Large intestine (tissue), 3 donors: ENCODE results near the gene DHPS. TPM values are rescaled to one million over a fixed set of nuclear protein-coding genes. Genes with fewer than 3 reads are reported as not detected.
"Not testable (repeated sequence)": the region's sequence is repeated elsewhere in the genome, so short reads cannot be mapped to it uniquely, and the experiment has no call there.

Source experiments
- DNase-seq, 2 donors: peaks; one replicate each; pipeline versions ENCODE4 v3.0.0 to v3.0.0-alpha.2; 2013
- H3K27ac ChIP-seq: one replicate; pipeline ENCODE4 v1.5.1; 2013; ENCODE audit warnings: low read length
- H3K27me3 ChIP-seq: 2 replicates; pipeline ENCODE4 v1.6.1; 2013; ENCODE audit warnings: low read length; ENCODE audit not compliant: control insufficient read depth, insufficient read depth
- H3K36me3 ChIP-seq: 2 replicates; pipeline ENCODE4 v1.6.1; 2013; ENCODE audit warnings: low read length; ENCODE audit not compliant: control insufficient read depth, insufficient read depth
- H3K4me1 ChIP-seq: one replicate; pipeline ENCODE4 v1.6.1; 2013; ENCODE audit warnings: low read length; ENCODE audit not compliant: control insufficient read depth, insufficient read depth
- H3K4me3 ChIP-seq: one replicate; pipeline ENCODE4 v1.5.1; 2013; ENCODE audit warnings: low read length
- H3K9me3 ChIP-seq: one replicate; pipeline ENCODE4 v1.6.1; 2013; ENCODE audit warnings: mild to moderate bottlenecking, low read depth, low read length, moderate library complexity; ENCODE audit not compliant: control insufficient read depth
- WGBS: methylation state at CpG from one replicate; pipeline ENCODE4 v1.1.5; 2013; ENCODE audit warnings: low lambda C conversion rate; ENCODE audit not compliant: insufficient coverage; 5-methylcytosine and 5-hydroxymethylcytosine counted together
- polyA plus RNA-seq: library from polyadenylated mRNA; unstranded; fragments of 120-200 nt; gene quantifications from one replicate; pipeline ENCODE4 v1.2.1, GENCODE V29; 2013

The DHPS gene
- polyA plus RNA-seq, 1 donor, result 97.7 TPM

- peak; percentile 63 to 79 for DNase-seq
- H3K36me3 ChIP-seq, result no peaks in the 10 kb centered on the region
- no peaks in the 10 kb centered on the region for H3K27me3 ChIP-seq
- H3K9me3 ChIP-seq, result no peaks in the 10 kb centered on the region
- H3K27ac ChIP-seq, result no peak overlapping the region
- peak overlapping the region; percentile 41 for H3K4me3 ChIP-seq
- WGBS, result no CpG with 5 or more reads among the region's 31 CpGs
- H3K4me1 ChIP-seq, result peaks cover 11% of the 10 kb centered on the region
These were observed 34.1 kb downstream of the DHPS start for GRCh38 chr19:12647490-12648071.

DNA sequence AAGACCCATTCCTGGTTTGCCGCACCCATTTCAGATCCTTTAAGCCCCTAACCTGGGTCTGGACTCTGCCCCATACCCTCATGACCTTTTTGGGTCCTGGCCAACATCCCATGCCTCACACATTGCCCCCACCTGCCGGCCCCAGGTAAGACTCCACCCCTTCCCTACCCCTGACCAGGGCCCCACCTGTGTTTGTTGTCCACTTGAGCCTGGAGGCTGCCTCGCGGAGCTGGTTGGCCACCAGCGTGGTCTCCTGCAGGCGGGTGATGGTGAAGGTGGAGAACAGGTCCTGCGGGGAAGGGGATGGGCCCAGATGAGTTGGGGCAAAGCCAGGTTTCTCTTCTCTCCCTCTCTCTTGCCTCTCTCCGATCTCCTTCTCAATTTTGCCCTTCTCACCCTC lies 34.6 kb downstream of the DHPS start:
- peaks cover 11% of the 10 kb centered on the region for H3K4me1 ChIP-seq
- H3K27me3 ChIP-seq, result no peaks in the 10 kb centered on the region
- no peaks in the 10 kb centered on the region for H3K36me3 ChIP-seq
- peak overlapping the region; percentile 41 for H3K4me3 ChIP-seq
- H3K9me3 ChIP-seq, result no peaks in the 10 kb centered on the region
- no peak for DNase-seq
- H3K27ac ChIP-seq, result no peak overlapping the region
- no CpG with 5 or more reads among the region's 8 CpGs for WGBS

GRCh38 chr19:12646551-12646950 lies 35.1 kb downstream of the DHPS start:
- Histone ChIP-seq H3K9me3 (no peaks in the 10 kb centered on the region), H3K36me3 (no peaks in the 10 kb centered on the region), H3K27me3 (no peaks in the 10 kb centered on the region), H3K4me1 (peaks cover 11% of the 10 kb centered on the region), H3K4me3 (no peak overlapping the region), H3K27ac (no peak overlapping the region)
- no peak for DNase-seq
- no CpG with 5 or more reads among the region's 10 CpGs for WGBS

GRCh38 chr19:12643716-12644115 lies 38.0 kb downstream of the DHPS start:
- not testable (repeated sequence) for H3K4me3 ChIP-seq, H3K27ac ChIP-seq, DNase-seq, H3K9me3 ChIP-seq, H3K27me3 ChIP-seq, H3K36me3 ChIP-seq
- H3K4me1 ChIP-seq, result peaks cover 14% of the 10 kb centered on the region
- WGBS, result no CpG with 5 or more reads among the region's 14 CpGs

DNA sequence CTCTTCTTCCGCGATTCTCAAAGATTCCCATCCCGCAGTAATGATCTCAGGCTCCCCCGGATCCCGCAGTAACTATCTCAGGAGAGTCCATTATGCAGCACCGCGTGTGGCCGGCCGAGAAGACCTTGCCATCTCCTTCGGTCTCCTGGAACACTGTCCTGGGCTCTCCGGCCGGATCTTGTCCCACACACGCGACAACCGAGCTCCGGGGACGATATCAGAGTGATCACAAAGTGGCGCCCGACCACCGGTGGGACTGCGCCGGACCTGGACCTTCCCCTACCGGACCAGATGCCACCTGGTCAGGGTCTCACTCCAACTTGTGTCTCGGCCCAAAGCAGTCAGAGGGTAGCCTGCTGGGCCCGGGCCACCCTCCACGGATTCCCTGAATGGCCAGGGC lies 39.2 kb downstream of the DHPS start:
- no peaks in the 10 kb centered on the region for H3K36me3 ChIP-seq
- DNase-seq, result no peak
- no peak overlapping the region for H3K27ac ChIP-seq
- no peaks in the 10 kb centered on the region for H3K27me3 ChIP-seq
- WGBS, result no CpG with 5 or more reads among the region's 26 CpGs
- no peaks in the 10 kb centered on the region for H3K9me3 ChIP-seq
- H3K4me1 ChIP-seq, result peaks cover 10% of the 10 kb centered on the region
- H3K4me3 ChIP-seq, result no peak overlapping the region

- H3K9me3 ChIP-seq, result no peaks in the 10 kb centered on the region
- no peak for DNase-seq
- no CpG with 5 or more reads among the region's 13 CpGs for WGBS
- no peaks in the 10 kb centered on the region for H3K27me3 ChIP-seq
- H3K36me3 ChIP-seq, result no peaks in the 10 kb centered on the region
- H3K4me3 ChIP-seq, result no peak overlapping the region
- H3K27ac ChIP-seq, result no peak overlapping the region
- peaks cover 3% of the 10 kb centered on the region for H3K4me1 ChIP-seq
These were observed 40.2 kb downstream of the DHPS start for GRCh38 chr19:12641456-12641855.

DNA sequence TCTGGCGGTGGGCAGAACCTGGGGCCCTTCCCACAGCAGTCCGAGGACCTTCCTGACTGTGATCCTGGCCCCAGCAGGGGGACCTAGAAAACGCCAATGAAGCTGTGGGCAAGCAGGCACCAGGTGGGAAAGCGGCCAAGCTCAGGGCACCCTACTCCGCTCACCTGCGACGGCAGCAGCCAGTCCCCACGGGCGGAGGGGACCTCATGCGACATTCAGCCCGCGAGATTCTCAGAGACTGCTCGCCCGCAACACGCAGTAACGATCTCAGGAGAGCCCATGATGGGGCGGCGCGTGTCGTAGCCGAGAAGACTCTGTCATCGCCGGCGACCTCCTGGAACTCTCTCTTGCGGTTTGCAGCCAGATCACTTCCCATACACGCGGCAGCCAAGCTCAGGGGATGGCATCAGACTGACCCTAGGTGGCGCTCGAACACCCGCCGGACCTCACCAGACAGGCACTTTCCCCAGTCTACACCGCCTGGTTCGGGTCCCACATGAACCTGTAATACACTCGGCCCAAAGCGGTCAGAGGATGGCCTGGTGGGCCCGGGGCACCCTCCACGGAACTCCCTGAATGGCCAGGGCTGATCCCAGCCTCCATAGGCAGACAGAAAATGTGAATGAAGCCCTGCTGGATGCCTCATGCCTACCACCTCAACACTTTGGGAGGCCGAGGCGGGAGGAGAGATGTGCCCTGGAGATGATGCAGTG lies 41.6 kb downstream of the DHPS start:
- peak; percentile 71 to 77 for DNase-seq
- H3K27me3 ChIP-seq, result no peaks in the 10 kb centered on the region
- no peak overlapping the region for H3K4me3 ChIP-seq
- no CpG with 5 or more reads among the region's 39 CpGs for WGBS
- H3K36me3 ChIP-seq, result no peaks in the 10 kb centered on the region
- peaks cover 3% of the 10 kb centered on the region for H3K4me1 ChIP-seq
- no peak overlapping the region for H3K27ac ChIP-seq
- no peaks in the 10 kb centered on the region for H3K9me3 ChIP-seq

DNA sequence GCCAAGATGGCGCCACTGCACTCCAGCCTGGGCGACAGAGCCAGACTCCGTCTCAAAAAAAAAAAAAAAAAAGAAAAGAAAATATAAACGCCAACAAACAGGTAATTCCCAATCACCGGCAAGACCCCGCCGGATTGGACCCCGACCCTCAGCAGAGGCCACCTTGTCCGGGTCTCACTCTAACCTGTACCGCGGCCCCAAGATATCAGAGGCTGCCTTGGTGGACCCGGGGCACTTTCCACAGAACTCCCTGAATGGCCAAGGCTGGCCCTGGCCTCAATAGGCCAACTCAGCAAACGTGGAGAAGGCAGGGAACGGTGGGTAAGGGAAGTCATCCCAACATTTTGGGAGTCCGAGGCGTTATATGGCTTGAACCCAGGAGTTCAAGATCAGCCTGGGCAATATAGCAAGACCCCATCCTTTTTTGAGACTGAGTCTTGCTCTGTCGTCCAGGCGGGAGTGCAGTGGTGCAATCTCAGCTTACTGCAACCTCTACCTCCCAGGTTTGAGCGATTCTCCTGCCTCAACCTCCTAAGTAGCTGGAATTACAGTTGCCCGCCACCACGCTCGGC lies 43.0 kb downstream of the DHPS start:
- WGBS, result 100% methylated on average over 1 of the region's 22 CpGs
- H3K36me3 ChIP-seq, result no peaks in the 10 kb centered on the region

GRCh38 chr19:12636631-12637030 lies 45.0 kb downstream of the DHPS start:
- Histone ChIP-seq H3K4me1 (peaks cover 3% of the 10 kb centered on the region), H3K9me3 (no peaks in the 10 kb centered on the region), H3K4me3 (no peak overlapping the region), H3K27me3 (no peaks in the 10 kb centered on the region), H3K36me3 (peaks cover 3% of the 10 kb centered on the region), H3K27ac (no peak overlapping the region)
- no CpG with 5 or more reads among the region's 13 CpGs for WGBS
- no peak for DNase-seq

More for the DNA sequence above, 43.0 kb downstream of the DHPS start:
- no peak overlapping the region for H3K4me3 ChIP-seq
- no peaks in the 10 kb centered on the region for H3K9me3 ChIP-seq
- no peaks in the 10 kb centered on the region for H3K27me3 ChIP-seq
- DNase-seq, result no peak
- H3K27ac ChIP-seq, result no peak overlapping the region
- H3K4me1 ChIP-seq, result peaks cover 3% of the 10 kb centered on the region

DNA sequence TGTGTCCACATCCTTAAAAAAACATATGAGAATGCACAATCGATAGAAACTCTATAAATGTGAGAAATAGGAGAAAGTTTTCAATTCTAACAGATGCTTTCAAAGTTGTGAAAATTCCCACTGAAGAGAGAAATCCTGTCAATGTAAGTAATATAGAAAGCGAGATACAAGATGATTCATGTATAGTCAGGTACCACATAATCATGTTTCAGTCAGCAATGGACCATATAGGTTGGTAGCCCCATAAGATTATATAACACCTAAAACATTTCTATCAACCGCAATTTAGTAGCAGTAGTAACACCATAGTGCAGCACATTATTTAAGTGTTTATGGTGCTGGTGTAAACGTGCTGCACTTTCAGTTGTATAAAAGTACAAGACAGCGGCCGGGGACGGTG lies 52.5 kb downstream of the DHPS start:
- no peak overlapping the region for H3K4me3 ChIP-seq
- WGBS, result 100% methylated on average over 1 of the region's 7 CpGs
- H3K9me3 ChIP-seq, result peaks cover 35% of the 10 kb centered on the region
- H3K36me3 ChIP-seq, result peaks cover 57% of the 10 kb centered on the region
- H3K4me1 ChIP-seq, result no peaks in the 10 kb centered on the region
- no peak overlapping the region for H3K27ac ChIP-seq
- no peak for DNase-seq
- no peaks in the 10 kb centered on the region for H3K27me3 ChIP-seq
